ENCODE results near the gene MRAP2. TPM values are rescaled to one million over a fixed set of nuclear protein-coding genes. Genes with fewer than 3 reads are reported as not detected.
A peak's percentile ranks its signal among the peaks of the same experiment; 100 is the strongest.
"Not testable (repeated sequence)": the region's sequence is repeated elsewhere in the genome, so short reads cannot be mapped to it uniquely, and the experiment has no call there.

Gene MRAP2
- total and polyA plus RNA-seq, 4 experiments from 2014 or later: not detected

- H3K36me3 Mint-ChIP-seq: no peaks in the 10 kb centered on the region
- no peak overlapping the region for H3K27ac Mint-ChIP-seq
- H3K4me1 Mint-ChIP-seq: no peaks in the 10 kb centered on the region
- ChIA-PET POLR2A (ENCODE audit: partially characterized antibody) (no interaction called here), CTCF (ENCODE audit: partially characterized antibody) (no interaction called here)
- H3K27me3 ChIP-seq (ENCODE audit: insufficient read depth, low read length): no peaks in the 10 kb centered on the region
- peaks cover 7 to 15% of the 10 kb centered on the region in 2 donors for H3K27me3 Mint-ChIP-seq
- intact Hi-C loops (cut with micrococcal nuclease): no loop called here
- no peak for DNase-seq
- no peaks in the 10 kb centered on the region for H3K4me1 ChIP-seq (ENCODE audit: insufficient read depth, low read length)
- H3K9me3 Mint-ChIP-seq: peaks cover 0 to 3% (median 0%) of the 10 kb centered on the region in 8 donors
- no peak overlapping the region for H3K27ac ChIP-seq (ENCODE audit: low read depth, low read length)
- no peak overlapping the region for H3K4me3 Mint-ChIP-seq
- no peaks in the 10 kb centered on the region for H3K9me3 ChIP-seq (ENCODE audit: control insufficient read depth in 1 of 2, low read length in 2 of 2)
- H3K4me3 ChIP-seq (ENCODE audit: low read length in 2 of 2): no peak overlapping the region
- H3K36me3 ChIP-seq (ENCODE audit: insufficient read depth, low read length): no peaks in the 10 kb centered on the region
These were observed 44.8 kb downstream of the MRAP2 start for GRCh38 chr6:84078335-84078734.

- no peak for DNase-seq
- H3K27me3 ChIP-seq (ENCODE audit: insufficient read depth, low read length): no peaks in the 10 kb centered on the region
- CTCF ChIA-PET (ENCODE audit: partially characterized antibody): no interaction called here
- peaks cover 0 to 2% (median 0%) of the 10 kb centered on the region in 8 donors for H3K9me3 Mint-ChIP-seq
- H3K4me3 ChIP-seq (ENCODE audit: low read length in 2 of 2): no peak overlapping the region
- H3K27ac Mint-ChIP-seq: no peak overlapping the region
- no peaks in the 10 kb centered on the region for H3K36me3 Mint-ChIP-seq
- no peaks in the 10 kb centered on the region for H3K4me1 ChIP-seq (ENCODE audit: insufficient read depth, low read length)
- intact Hi-C loops (cut with micrococcal nuclease): no loop called here
- H3K4me1 Mint-ChIP-seq: no peaks in the 10 kb centered on the region
- POLR2A ChIA-PET (ENCODE audit: partially characterized antibody): no interaction called here
- no peaks in the 10 kb centered on the region for H3K36me3 ChIP-seq (ENCODE audit: insufficient read depth, low read length)
- no peak overlapping the region for H3K27ac ChIP-seq (ENCODE audit: low read depth, low read length)
- H3K9me3 ChIP-seq (ENCODE audit: control insufficient read depth in 1 of 2, low read length in 2 of 2): no peaks in the 10 kb centered on the region
- peaks cover 4 to 7% of the 10 kb centered on the region in 2 donors for H3K27me3 Mint-ChIP-seq
- H3K4me3 Mint-ChIP-seq: no peak overlapping the region
These were observed 47.6 kb downstream of the MRAP2 start for GRCh38 chr6:84081222-84081621.

- Histone ChIP-seq H3K4me1 (ENCODE audit: insufficient read depth, low read length) (no peaks in the 10 kb centered on the region), H3K36me3 (ENCODE audit: insufficient read depth, low read length) (no peaks in the 10 kb centered on the region), H3K9me3 (ENCODE audit: control insufficient read depth in 1 of 2, low read length in 2 of 2) (no peaks in the 10 kb centered on the region), H3K27ac (ENCODE audit: low read depth, low read length) (no peak overlapping the region), H3K4me3 (ENCODE audit: low read length in 2 of 2) (no peak overlapping the region), H3K27me3 (ENCODE audit: insufficient read depth, low read length) (no peaks in the 10 kb centered on the region)
- Mint-ChIP-seq H3K9me3 (peaks cover 0 to 2% (median 0%) of the 10 kb centered on the region in 8 donors), H3K36me3 (no peaks in the 10 kb centered on the region), H3K27me3 (peaks cover 5 to 7% of the 10 kb centered on the region in 2 donors), H3K27ac (no peak overlapping the region), H3K4me3 (peak overlapping the region in 1 of 8 donors; percentile 22), H3K4me1 (no peaks in the 10 kb centered on the region)
- intact Hi-C loops (cut with micrococcal nuclease): no loop called here
- ChIA-PET POLR2A (ENCODE audit: partially characterized antibody) (no interaction called here), CTCF (ENCODE audit: partially characterized antibody) (no interaction called here)
- DNase-seq: no peak
These were observed 49.2 kb downstream of the MRAP2 start for GRCh38 chr6:84082689-84083265.

GRCh38 chr6:84084705-84085104 lies 51.1 kb downstream of the MRAP2 start:
- DNase-seq; H3K4me3 Mint-ChIP-seq; POLR2A ChIA-PET (ENCODE audit: partially characterized antibody); H3K27me3 Mint-ChIP-seq; H3K4me1 ChIP-seq (ENCODE audit: insufficient read depth, low read length); H3K9me3 ChIP-seq (ENCODE audit: control insufficient read depth in 1 of 2, low read length in 2 of 2); H3K27ac Mint-ChIP-seq; H3K9me3 Mint-ChIP-seq; H3K36me3 ChIP-seq (ENCODE audit: insufficient read depth, low read length); H3K36me3 Mint-ChIP-seq; H3K4me1 Mint-ChIP-seq; H3K27ac ChIP-seq (ENCODE audit: low read depth, low read length); intact Hi-C loops (cut with micrococcal nuclease); CTCF ChIA-PET (ENCODE audit: partially characterized antibody); H3K27me3 ChIP-seq (ENCODE audit: insufficient read depth, low read length); H3K4me3 ChIP-seq (ENCODE audit: low read length in 2 of 2): not testable (repeated sequence)

GRCh38 chr6:84086056-84086455 lies 52.5 kb downstream of the MRAP2 start:
- H3K4me3 ChIP-seq (ENCODE audit: low read length in 2 of 2): no peak overlapping the region
- POLR2A ChIA-PET (ENCODE audit: partially characterized antibody): no interaction called here
- CTCF ChIA-PET (ENCODE audit: partially characterized antibody): no interaction called here
- no peaks in the 10 kb centered on the region for H3K4me1 ChIP-seq (ENCODE audit: insufficient read depth, low read length)
- no peak overlapping the region for H3K4me3 Mint-ChIP-seq
- H3K27ac ChIP-seq (ENCODE audit: low read depth, low read length): no peak overlapping the region
- H3K27me3 Mint-ChIP-seq: peaks cover 6% of the 10 kb centered on the region in 2 donors
- intact Hi-C loops (cut with micrococcal nuclease): no loop called here
- no peaks in the 10 kb centered on the region for H3K27me3 ChIP-seq (ENCODE audit: insufficient read depth, low read length)
- no peaks in the 10 kb centered on the region for H3K36me3 Mint-ChIP-seq
- peaks cover 0 to 2% (median 0%) of the 10 kb centered on the region in 8 donors for H3K9me3 Mint-ChIP-seq
- no peaks in the 10 kb centered on the region for H3K4me1 Mint-ChIP-seq
- H3K36me3 ChIP-seq (ENCODE audit: insufficient read depth, low read length): no peaks in the 10 kb centered on the region
- no peak overlapping the region for H3K27ac Mint-ChIP-seq
- DNase-seq: no peak
- H3K9me3 ChIP-seq (ENCODE audit: control insufficient read depth in 1 of 2, low read length in 2 of 2): no peaks in the 10 kb centered on the region

- POLR2A ChIA-PET (ENCODE audit: partially characterized antibody): no interaction called here
These were observed 53.2 kb downstream of the MRAP2 start for GRCh38 chr6:84086545-84087429.

GRCh38 chr6:84089081-84089480 lies 55.5 kb downstream of the MRAP2 start:
- POLR2A ChIA-PET (ENCODE audit: partially characterized antibody): no interaction called here
- CTCF ChIA-PET (ENCODE audit: partially characterized antibody): no interaction called here
- Histone ChIP-seq H3K4me3 (ENCODE audit: low read length in 2 of 2) (no peak overlapping the region), H3K9me3 (ENCODE audit: control insufficient read depth in 1 of 2, low read length in 2 of 2) (no peaks in the 10 kb centered on the region), H3K36me3 (ENCODE audit: insufficient read depth, low read length) (no peaks in the 10 kb centered on the region), H3K4me1 (ENCODE audit: insufficient read depth, low read length) (no peaks in the 10 kb centered on the region), H3K27ac (ENCODE audit: low read depth, low read length) (no peak overlapping the region), H3K27me3 (ENCODE audit: insufficient read depth, low read length) (no peaks in the 10 kb centered on the region)
- H3K27ac Mint-ChIP-seq: no peak overlapping the region
- no peaks in the 10 kb centered on the region for H3K9me3 Mint-ChIP-seq
- H3K27me3 Mint-ChIP-seq: peaks cover 1 to 5% of the 10 kb centered on the region in 2 donors
- intact Hi-C loops (cut with micrococcal nuclease): no loop called here
- H3K4me3 Mint-ChIP-seq: no peak overlapping the region
- H3K36me3 Mint-ChIP-seq: no peaks in the 10 kb centered on the region
- no peaks in the 10 kb centered on the region for H3K4me1 Mint-ChIP-seq
- no peak for DNase-seq

More at GRCh38 chr6:84086545-84087429, 53.2 kb downstream of the MRAP2 start:
- CTCF ChIA-PET (ENCODE audit: partially characterized antibody): no interaction called here
- Mint-ChIP-seq H3K9me3 (no peaks in the 10 kb centered on the region), H3K27me3 (peaks cover 6% of the 10 kb centered on the region in 2 donors), H3K36me3 (no peaks in the 10 kb centered on the region), H3K4me1 (no peaks in the 10 kb centered on the region), H3K4me3 (no peak overlapping the region), H3K27ac (no peak overlapping the region)
- Histone ChIP-seq H3K27ac (ENCODE audit: low read depth, low read length) (no peak overlapping the region), H3K27me3 (ENCODE audit: insufficient read depth, low read length) (no peaks in the 10 kb centered on the region), H3K9me3 (ENCODE audit: control insufficient read depth in 1 of 2, low read length in 2 of 2) (no peaks in the 10 kb centered on the region), H3K4me3 (ENCODE audit: low read length in 2 of 2) (no peak overlapping the region), H3K36me3 (ENCODE audit: insufficient read depth, low read length) (no peaks in the 10 kb centered on the region), H3K4me1 (ENCODE audit: insufficient read depth, low read length) (no peaks in the 10 kb centered on the region)
- no peak for DNase-seq
- intact Hi-C loops (cut with micrococcal nuclease): no loop called here

All from CD4-positive, alpha-beta memory T cell (primary cell).